ENCODE results near the gene UPF1.

The UPF1 gene

DNA sequence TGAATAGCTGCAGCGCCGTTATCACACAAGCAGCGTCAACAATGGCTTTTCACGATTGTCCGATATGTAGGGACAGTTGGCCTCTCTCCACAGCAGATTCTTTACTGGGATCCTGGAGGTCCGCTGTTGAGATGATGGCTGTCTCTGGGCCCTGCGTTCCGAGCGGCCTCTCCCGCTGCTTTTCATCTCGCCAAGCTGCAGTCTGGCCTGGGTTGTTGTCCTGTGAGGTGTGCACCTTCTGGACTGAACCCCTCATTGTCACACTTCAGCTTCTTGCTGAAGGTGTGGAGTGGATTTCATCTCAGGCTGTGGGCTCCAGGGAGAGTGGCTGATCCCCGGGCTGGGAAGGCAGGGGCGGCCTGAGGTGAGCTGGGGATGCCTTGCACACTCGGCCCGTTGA lies 9.6 kb downstream of the UPF1 start:
- DNase-seq: no peak

GRCh38 chr19:18842166-18842565 lies 10.4 kb downstream of the UPF1 start:
- no peak for DNase-seq

GRCh38 chr19:18843960-18844359 lies 12.2 kb downstream of the UPF1 start:
- DNase-seq: no peak

- no peak for DNase-seq
Measured at GRCh38 chr19:18844806-18845329, 13.1 kb downstream of the UPF1 start.

- no peak for DNase-seq
Measured at GRCh38 chr19:18845961-18846360, 14.2 kb downstream of the UPF1 start.

DNA sequence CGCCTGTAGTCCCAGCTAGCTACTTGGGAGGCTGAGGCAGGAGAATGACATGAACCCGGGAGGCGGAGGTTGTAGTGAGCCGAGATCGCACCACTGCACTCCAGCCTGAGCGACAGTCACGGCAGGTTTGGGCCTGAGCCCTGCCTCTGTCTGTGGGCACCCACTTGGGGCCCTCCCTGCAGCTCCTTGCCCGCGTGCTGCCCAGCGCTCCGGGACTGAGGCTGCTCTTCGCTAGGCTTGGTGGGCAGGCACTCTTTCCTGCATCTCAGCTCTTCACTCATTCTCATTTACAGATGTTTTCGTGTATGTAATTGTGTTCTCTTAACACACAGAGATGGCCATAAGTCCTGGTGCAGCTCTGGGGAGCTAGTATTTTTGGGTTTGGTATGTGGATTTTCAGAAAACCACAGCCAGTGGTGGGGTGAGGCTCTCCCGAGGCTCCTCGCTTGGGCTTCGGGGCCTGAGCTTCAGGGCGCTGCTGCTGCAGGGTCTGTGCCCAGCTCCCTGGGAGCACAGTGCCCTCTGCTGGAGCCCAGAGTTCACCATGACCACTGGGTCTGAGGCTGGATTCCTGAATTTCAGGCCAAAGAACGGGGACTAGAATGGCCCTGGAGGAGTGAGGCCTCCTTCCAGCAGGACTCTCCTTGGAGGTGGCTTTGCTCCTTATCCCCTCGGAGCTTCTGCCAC lies 15.2 kb downstream of the UPF1 start:
- peak; percentile 73 for DNase-seq

DNA sequence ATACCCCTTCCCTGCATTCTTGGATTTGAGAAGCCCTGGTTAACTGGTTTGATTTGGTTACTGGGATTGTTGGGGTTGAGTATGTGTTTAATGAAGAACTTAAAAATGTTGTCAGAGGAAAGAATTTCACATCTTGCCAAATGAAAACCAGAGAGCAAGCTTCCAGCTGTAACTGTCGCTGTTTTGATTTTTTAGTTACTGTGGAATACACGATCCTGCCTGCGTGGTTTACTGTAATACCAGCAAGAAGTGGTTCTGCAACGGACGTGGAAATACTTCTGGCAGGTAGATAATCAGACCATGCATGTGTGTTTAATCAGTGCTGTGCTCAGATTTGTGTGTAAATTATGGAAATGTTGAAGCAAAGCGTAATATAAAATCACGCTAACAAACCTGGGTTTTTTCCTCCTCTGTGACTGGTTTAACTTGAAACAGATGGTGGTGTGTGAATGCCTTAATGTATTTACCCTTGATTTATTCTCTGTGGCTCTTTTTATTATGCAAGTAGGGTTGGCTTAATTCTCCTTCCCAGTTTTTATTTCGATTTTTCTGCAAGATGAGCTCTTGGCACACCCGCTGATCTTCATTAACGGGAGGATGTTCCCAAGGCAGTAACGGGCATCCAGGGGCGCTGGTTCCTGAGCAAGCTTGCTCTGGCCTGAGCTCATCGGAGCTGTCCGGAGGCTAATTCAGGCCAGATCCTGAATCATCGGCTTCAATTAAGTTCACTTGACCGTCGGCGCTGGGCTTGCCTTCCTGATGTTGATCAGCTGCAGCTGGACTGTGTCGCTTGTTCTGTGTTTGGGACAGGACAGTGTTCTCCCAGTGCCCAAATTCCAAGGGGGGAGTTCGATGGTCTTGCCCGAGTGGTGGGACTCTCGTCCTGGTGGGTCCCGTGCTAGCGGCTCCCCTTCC lies 16.0 kb downstream of the UPF1 start:
- peak; percentile 60 for DNase-seq

- DNase-seq: peak; percentile 41
Measured at GRCh38 chr19:18848878-18849661, 17.3 kb downstream of the UPF1 start.

- no peak for DNase-seq
Measured at GRCh38 chr19:18849838-18850400, 18.2 kb downstream of the UPF1 start.

DNA sequence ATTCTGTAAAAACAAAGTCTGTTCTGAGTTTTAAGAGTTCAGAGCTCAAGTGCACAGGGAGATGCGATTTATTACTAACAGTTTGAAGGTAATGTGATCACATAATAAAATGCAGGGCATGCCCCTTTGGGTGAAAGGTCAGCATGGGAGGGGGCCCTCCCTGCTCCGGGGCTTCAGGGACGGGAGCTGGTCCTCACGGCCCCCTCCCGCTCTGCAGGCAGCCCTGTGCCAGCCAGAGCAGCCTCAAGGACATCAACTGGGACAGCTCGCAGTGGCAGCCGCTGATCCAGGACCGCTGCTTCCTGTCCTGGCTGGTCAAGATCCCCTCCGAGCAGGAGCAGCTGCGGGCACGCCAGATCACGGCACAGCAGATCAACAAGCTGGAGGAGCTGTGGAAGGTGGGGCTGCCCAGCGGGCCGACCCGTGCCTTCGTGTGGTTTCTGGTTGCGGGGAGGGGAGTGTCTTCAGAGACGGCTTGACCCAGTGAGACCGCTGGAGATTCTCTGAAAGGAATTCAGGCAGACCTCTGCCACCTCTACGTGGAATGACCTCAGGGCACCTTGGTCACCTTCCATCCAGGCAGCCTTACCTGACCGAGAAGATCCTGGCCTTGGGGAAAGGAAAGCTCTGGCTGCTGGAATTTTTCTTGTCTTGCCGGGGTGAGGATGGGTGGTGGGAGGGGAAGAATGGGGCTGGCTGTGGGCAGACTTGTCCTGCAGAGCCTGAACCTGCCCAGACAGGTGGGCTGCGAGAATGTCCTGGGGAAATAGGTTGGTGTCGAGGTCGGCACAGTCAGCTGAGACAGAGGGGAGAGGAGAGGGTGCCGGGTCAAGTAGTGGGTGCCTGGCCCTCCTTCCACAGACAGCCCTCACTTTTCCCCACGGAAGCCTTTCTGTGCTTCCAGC lies 19.0 kb downstream of the UPF1 start:
- DNase-seq: no peak

GRCh38 chr19:18851673-18852325 lies 20.0 kb downstream of the UPF1 start:
- DNase-seq: no peak

DNA sequence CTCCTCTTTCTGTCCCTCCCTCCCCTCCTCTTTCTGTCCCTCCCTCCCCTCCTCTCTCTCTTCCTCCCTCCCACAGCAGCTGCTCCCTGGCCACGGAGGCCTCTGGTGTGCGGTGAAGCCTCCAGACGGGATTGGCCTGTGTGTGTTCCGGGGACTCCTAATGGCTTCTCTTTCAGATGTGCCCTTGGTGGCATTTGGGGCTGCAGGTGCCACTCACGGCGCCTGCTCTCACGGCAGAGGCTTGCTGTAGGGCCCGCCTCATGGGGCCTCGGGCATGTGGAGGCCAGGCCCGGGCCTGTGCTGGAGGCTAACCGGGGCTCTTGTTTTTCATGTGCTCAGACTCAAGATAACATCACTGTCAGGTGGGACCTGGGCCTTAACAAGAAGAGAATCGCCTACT lies 20.9 kb downstream of the UPF1 start:
- DNase-seq: no peak

GRCh38 chr19:18853755-18854427 lies 22.1 kb downstream of the UPF1 start:
- DNase-seq: no peak

DNA sequence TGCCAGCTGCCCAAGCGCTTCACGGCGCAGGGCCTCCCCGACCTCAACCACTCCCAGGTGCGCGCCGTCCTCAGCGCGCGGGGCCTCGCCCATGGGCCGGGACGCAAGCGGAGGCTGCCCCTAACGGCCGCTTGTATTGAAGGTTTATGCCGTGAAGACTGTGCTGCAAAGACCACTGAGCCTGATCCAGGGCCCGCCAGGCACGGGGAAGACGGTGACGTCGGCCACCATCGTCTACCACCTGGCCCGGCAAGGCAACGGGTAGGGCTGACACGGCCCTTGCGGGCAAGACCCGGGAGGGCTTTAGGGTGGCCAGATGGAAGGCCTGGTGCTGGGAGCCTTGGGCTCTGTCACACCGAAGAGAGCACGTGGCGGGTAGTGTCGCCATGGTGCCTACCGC lies 23.2 kb downstream of the UPF1 start:
- DNase-seq: no peak

DNA sequence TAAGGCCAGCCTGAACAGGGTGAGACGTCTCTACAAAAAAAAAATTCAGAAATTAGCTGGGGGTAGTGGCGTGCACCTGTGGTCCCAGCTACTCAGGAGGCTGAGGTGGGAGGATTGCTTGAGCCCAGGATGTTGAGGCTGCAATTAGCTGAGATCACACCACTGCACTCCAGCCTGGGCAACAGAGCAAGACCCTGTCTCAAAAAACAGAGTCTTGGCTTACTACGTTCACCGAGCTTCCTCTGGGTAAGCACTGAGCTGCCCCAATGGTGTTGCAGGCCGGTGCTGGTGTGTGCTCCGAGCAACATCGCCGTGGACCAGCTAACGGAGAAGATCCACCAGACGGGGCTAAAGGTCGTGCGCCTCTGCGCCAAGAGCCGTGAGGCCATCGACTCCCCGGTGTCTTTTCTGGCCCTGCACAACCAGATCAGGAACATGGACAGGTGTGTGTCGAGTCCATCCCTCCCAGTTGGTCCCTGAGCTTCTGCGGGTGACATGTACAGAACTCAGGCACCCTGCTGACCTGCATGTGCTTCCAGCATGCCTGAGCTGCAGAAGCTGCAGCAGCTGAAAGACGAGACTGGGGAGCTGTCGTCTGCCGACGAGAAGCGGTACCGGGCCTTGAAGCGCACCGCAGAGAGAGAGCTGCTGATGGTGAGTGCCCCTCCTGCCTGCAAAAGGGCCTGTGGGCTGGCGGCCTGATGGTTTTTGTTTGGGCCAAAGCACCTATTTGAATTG lies 24.1 kb downstream of the UPF1 start:
- no peak for DNase-seq

GRCh38 chr19:18856385-18857126 lies 24.8 kb downstream of the UPF1 start:
- peak; percentile 27 for DNase-seq

DNA sequence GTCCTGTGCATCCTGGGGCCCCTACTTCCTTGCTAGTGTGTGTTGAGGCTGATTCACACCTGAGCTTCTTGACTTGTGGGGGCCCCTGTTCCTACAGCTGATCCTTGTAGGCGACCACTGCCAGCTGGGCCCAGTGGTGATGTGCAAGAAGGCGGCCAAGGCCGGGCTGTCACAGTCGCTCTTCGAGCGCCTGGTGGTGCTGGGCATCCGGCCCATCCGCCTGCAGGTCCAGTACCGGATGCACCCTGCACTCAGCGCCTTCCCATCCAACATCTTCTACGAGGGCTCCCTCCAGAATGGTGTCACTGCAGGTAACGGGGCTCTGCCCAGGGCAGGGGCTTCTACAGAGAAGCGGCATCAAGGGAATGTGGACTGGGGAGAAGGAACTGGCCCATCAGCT lies 25.5 kb downstream of the UPF1 start:
- DNase-seq: no peak

- DNase-seq: no peak
Measured at GRCh38 chr19:18858906-18859646, 27.3 kb downstream of the UPF1 start.

All from fibroblast of upper back skin (primary cell).